HepG2 (cell line): ENCODE results near the gene TSHZ2. TPM values are rescaled to one million over a fixed set of nuclear protein-coding genes. Genes with fewer than 3 reads are reported as not detected.

Source experiments
- ARHGAP35 ChIP-seq: sonication (generic); formaldehyde crosslinking; IDR thresholded peaks from 2 replicates; pipeline ENCODE4 v1.9.0; 2022; ENCODE audit warnings: mild to moderate bottlenecking, inconsistent platforms, moderate library complexity, missing genetic modification reagents, borderline replicate concordance
- BRD4 ChIP-seq: sonication (generic); formaldehyde crosslinking; IDR thresholded peaks from 2 replicates; pipeline ENCODE4 v1.4.0; 2020; ENCODE audit warnings: missing genetic modification reagents
- HMG20B ChIP-seq: conservative IDR thresholded peaks from 2 replicates; pipeline ENCODE4 v1.6.1; 2016; ENCODE audit warnings: missing genetic modification reagents, missing compliant biosample characterization
- HOXA7 ChIP-seq: sonication (generic); formaldehyde crosslinking; IDR thresholded peaks from 2 replicates; pipeline ENCODE4 v1.8.1; 2022; ENCODE audit warnings: mild to moderate bottlenecking, missing genetic modification reagents, moderate library complexity
- MAFF ChIP-seq: IDR thresholded peaks from 2 replicates; pipeline ENCODE4 v1.6.1; 2011; ENCODE audit warnings: low read depth, low read length, improper control_type of control experiment
- NFYC ChIP-seq: IDR thresholded peaks from 2 replicates; pipeline ENCODE4 v1.6.1; 2016; ENCODE audit warnings: missing genetic modification reagents, missing compliant biosample characterization
- NR2F1 ChIP-seq, 2 experiments: fragments of 450-650 bp in 1 of 2; formaldehyde crosslinking in 1 of 2; IDR thresholded peaks; 2 replicates each; pipeline versions ENCODE4 v1.5.0 to v1.6.1; 2016 to 2020; ENCODE audit warnings: mild to moderate bottlenecking in 1 of 2, missing compliant biosample characterization in 1 of 2, missing genetic modification reagents in 1 of 2, moderate library complexity in 1 of 2
- SAP130 ChIP-seq: IDR thresholded peaks from 2 replicates; pipeline ENCODE4 v1.6.1; 2016; ENCODE audit warnings: low read depth
- XBP1 ChIP-seq: sonication (generic); formaldehyde crosslinking; IDR thresholded peaks from 2 replicates; pipeline ENCODE4 v1.5.0; 2020; ENCODE audit warnings: missing genetic modification reagents
- ZBTB3 ChIP-seq: sonication (generic); formaldehyde crosslinking; IDR thresholded peaks from 2 replicates; pipeline ENCODE4 v1.4.0; 2020; ENCODE audit warnings: low read depth, mild to moderate bottlenecking, moderate library complexity, missing genetic modification reagents, borderline replicate concordance
- ZBTB8A ChIP-seq: sonication (generic); formaldehyde crosslinking; IDR thresholded peaks from 2 replicates; pipeline ENCODE4 v1.4.0; 2020; ENCODE audit warnings: mild to moderate bottlenecking, low read depth, missing genetic modification reagents, borderline replicate concordance
- ZFP36L2 ChIP-seq: sonication (generic); formaldehyde crosslinking; IDR thresholded peaks from 2 replicates; pipeline ENCODE4 v1.4.0; 2020; ENCODE audit warnings: missing genetic modification reagents
- ZMYM3 ChIP-seq: sonication (generic); formaldehyde crosslinking; IDR thresholded peaks from 2 replicates; pipeline ENCODE4 v1.5.1; 2020; ENCODE audit warnings: mild to moderate bottlenecking, missing genetic modification reagents
- ZNF333 ChIP-seq: sonication (generic); formaldehyde crosslinking; IDR thresholded peaks from 2 replicates; pipeline ENCODE4 v1.4.0; 2020; ENCODE audit warnings: mild to moderate bottlenecking, missing genetic modification reagents, borderline replicate concordance
- ZNF431 ChIP-seq: sonication (generic); formaldehyde crosslinking; IDR thresholded peaks from 2 replicates; pipeline ENCODE4 v1.9.0; 2022; ENCODE audit warnings: missing genetic modification reagents, low read depth, mild to moderate bottlenecking, borderline replicate concordance
- ZNF75D ChIP-seq: sonication (generic); formaldehyde crosslinking; IDR thresholded peaks from 2 replicates; pipeline ENCODE4 v1.8.1; 2023; ENCODE audit warnings: missing genetic modification reagents, mild to moderate bottlenecking, borderline replicate concordance
- ZNF772 ChIP-seq: sonication (generic); formaldehyde crosslinking; IDR thresholded peaks from 2 replicates; pipeline ENCODE4 v1.5.0; 2020; ENCODE audit warnings: mild to moderate bottlenecking, missing genetic modification reagents
- polyA plus RNA-seq, 8 experiments: library from polyadenylated mRNA; depleted of rRNA in 3 of 8; stranded (reverse) in 7 of 8; unstranded in 1 of 8; fragments of >200 nt; fragmentation: Illumina TruSeq in 4 of 8; extraction: Trizol in 4 of 8; gene quantifications; 2 replicates each; pipeline versions ENCODE4 v1.2.1 to v1.2.3, GENCODE V29; 2011 to 2016; ENCODE audit warnings: low read depth in 4 of 8, missing spikeins in 1 of 8, mixed read lengths in 1 of 8; ENCODE audit not compliant: insufficient read depth in 1 of 8
- total RNA-seq, 5 experiments: library from RNA; depleted of rRNA; stranded (reverse); fragments of >200 nt; fragmentation: Illumina TruSeq; extraction: Trizol; gene quantifications; 2 replicates each; pipeline ENCODE4 v1.2.3, GENCODE V29; 2016; ENCODE audit warnings: low read depth in 1 of 5
- TF ChIP-seq, protein P1 (sequence below), 2 experiments: fragments of 450-650 bp in 1 of 2; sonication (generic) in 1 of 2; formaldehyde crosslinking; IDR thresholded peaks; 2 replicates each; pipeline versions ENCODE4 v1.5.0 to v1.8.0; 2020 to 2022; ENCODE audit warnings: mild to moderate bottlenecking in 1 of 2, missing genetic modification reagents in 1 of 2
- TF ChIP-seq, protein P2 (sequence below): IDR thresholded peaks from 2 replicates; pipeline ENCODE4 v1.4.0; 2020; ENCODE audit warnings: mild to moderate bottlenecking, missing genetic modification reagents
- TF ChIP-seq, protein P3 (sequence below): sonication (generic); formaldehyde crosslinking; IDR thresholded peaks from 2 replicates; pipeline ENCODE4 v1.8.1; 2023; ENCODE audit warnings: missing genetic modification reagents, inconsistent platforms, borderline replicate concordance
- TF ChIP-seq, protein P4 (sequence below): sonication (generic); formaldehyde crosslinking; IDR thresholded peaks from 2 replicates; pipeline ENCODE4 v1.5.1; 2020; ENCODE audit warnings: mild to moderate bottlenecking, moderate library complexity, missing genetic modification reagents

The TSHZ2 gene
- total and polyA plus RNA-seq, 2 of the 13 experiments (the other 11 are each of a cell fraction or from before 2014, with no cell fraction given): 0.01 TPM; not detected in 1

DNA sequence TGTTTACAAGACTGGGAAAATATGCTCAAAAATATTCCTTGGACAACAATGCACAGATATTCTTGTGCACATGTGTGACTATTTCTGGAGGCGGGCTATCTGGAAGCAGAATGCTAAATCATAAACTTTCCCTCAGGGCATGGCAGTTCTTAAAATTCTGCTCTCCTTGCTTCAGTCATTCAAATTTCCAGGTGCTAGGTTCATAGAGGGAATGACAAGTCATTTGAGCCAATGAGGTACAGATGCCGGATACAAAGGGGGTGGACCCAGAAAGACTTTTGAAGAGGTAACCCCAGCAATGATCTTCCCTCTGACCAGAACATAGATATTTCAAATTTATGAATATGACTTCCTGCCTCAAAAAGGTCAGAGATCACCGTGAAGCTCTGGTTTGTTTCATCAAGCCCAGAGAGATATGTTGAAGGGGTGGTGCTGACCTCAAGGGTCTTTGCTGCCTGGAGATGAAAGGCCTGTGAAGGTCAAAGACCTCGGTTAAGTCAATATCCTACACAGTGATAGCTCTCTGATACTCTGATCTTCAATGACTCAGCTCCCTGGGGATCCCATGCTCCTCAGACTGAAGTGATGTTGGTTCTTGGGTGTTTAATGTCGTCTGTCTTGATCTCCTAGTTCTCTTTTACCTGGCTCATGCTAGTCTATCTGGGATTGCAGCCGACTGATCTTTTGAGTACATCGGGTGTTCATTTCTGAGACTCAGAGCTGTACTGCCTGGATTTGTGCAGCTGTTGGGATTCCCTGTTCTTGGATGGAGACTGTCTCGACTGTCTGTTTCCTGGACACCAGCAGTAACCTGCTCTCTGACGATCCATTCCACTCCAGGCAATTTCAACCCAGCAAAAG lies 47.5 kb upstream of the TSHZ2 start (continued):
- TF ChIP-seq, protein P1, sequence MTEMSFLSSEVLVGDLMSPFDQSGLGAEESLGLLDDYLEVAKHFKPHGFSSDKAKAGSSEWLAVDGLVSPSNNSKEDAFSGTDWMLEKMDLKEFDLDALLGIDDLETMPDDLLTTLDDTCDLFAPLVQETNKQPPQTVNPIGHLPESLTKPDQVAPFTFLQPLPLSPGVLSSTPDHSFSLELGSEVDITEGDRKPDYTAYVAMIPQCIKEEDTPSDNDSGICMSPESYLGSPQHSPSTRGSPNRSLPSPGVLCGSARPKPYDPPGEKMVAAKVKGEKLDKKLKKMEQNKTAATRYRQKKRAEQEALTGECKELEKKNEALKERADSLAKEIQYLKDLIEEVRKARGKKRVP (CRISPR knock-in tag; IDR thresholded peaks at IDR 0.05): peak in 1 of 2 experiments; percentile 83; a peak in 2 of 4 replicates
- TF ChIP-seq, protein P2, sequence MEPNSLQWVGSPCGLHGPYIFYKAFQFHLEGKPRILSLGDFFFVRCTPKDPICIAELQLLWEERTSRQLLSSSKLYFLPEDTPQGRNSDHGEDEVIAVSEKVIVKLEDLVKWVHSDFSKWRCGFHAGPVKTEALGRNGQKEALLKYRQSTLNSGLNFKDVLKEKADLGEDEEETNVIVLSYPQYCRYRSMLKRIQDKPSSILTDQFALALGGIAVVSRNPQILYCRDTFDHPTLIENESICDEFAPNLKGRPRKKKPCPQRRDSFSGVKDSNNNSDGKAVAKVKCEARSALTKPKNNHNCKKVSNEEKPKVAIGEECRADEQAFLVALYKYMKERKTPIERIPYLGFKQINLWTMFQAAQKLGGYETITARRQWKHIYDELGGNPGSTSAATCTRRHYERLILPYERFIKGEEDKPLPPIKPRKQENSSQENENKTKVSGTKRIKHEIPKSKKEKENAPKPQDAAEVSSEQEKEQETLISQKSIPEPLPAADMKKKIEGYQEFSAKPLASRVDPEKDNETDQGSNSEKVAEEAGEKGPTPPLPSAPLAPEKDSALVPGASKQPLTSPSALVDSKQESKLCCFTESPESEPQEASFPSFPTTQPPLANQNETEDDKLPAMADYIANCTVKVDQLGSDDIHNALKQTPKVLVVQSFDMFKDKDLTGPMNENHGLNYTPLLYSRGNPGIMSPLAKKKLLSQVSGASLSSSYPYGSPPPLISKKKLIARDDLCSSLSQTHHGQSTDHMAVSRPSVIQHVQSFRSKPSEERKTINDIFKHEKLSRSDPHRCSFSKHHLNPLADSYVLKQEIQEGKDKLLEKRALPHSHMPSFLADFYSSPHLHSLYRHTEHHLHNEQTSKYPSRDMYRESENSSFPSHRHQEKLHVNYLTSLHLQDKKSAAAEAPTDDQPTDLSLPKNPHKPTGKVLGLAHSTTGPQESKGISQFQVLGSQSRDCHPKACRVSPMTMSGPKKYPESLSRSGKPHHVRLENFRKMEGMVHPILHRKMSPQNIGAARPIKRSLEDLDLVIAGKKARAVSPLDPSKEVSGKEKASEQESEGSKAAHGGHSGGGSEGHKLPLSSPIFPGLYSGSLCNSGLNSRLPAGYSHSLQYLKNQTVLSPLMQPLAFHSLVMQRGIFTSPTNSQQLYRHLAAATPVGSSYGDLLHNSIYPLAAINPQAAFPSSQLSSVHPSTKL (CRISPR knock-in tag): peak; percentile 100
- TF ChIP-seq SAP130 (CRISPR knock-in tag): peak; percentile 84
- no peak for TF ChIP-seq ZBTB3 (CRISPR knock-in tag)
- peak; percentile 98 for TF ChIP-seq HMG20B
- TF ChIP-seq MAFF: peak; percentile 72
- no peak; the same call in 1 of the 2 replicates for TF ChIP-seq ZBTB8A (CRISPR knock-in tag)
- TF ChIP-seq BRD4 (CRISPR knock-in tag): peak; percentile 8; the same call in 1 of the 2 replicates
- no peak; the same call in 1 of the 2 replicates for TF ChIP-seq ZNF772 (CRISPR knock-in tag)
- TF ChIP-seq ARHGAP35: 0 out of 2 replicates have a peak, but pooled peaks have one; percentile 55
- TF ChIP-seq, protein P3, sequence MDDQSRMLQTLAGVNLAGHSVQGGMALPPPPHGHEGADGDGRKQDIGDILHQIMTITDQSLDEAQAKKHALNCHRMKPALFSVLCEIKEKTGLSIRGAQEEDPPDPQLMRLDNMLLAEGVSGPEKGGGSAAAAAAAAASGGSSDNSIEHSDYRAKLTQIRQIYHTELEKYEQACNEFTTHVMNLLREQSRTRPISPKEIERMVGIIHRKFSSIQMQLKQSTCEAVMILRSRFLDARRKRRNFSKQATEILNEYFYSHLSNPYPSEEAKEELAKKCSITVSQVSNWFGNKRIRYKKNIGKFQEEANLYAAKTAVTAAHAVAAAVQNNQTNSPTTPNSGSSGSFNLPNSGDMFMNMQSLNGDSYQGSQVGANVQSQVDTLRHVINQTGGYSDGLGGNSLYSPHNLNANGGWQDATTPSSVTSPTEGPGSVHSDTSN (CRISPR knock-in tag): no peak
- no peak for TF ChIP-seq ZNF431
- peak; percentile 50 for TF ChIP-seq NFYC (CRISPR knock-in tag)
- TF ChIP-seq ZMYM3 (CRISPR knock-in tag): peak; percentile 78; the same call in 1 of the 2 replicates
- no peak for TF ChIP-seq ZFP36L2 (CRISPR knock-in tag)
- no peak for TF ChIP-seq ZNF75D (CRISPR knock-in tag)
- TF ChIP-seq, protein P4, sequence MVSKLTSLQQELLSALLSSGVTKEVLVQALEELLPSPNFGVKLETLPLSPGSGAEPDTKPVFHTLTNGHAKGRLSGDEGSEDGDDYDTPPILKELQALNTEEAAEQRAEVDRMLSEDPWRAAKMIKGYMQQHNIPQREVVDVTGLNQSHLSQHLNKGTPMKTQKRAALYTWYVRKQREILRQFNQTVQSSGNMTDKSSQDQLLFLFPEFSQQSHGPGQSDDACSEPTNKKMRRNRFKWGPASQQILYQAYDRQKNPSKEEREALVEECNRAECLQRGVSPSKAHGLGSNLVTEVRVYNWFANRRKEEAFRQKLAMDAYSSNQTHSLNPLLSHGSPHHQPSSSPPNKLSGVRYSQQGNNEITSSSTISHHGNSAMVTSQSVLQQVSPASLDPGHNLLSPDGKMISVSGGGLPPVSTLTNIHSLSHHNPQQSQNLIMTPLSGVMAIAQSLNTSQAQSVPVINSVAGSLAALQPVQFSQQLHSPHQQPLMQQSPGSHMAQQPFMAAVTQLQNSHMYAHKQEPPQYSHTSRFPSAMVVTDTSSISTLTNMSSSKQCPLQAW (CRISPR knock-in tag): peak; percentile 91; the same call in 1 of the 2 replicates
- TF ChIP-seq XBP1 (CRISPR knock-in tag): no peak
- TF ChIP-seq NR2F1 (CRISPR knock-in tag; IDR thresholded peaks at IDR 0.05): peak; percentile 100
- TF ChIP-seq ZNF333 (CRISPR knock-in tag): no peak
- TF ChIP-seq HOXA7 (CRISPR knock-in tag): 0 out of 2 replicates have a peak, but pooled peaks have one; percentile 14
